OCI-LY1 (cell line): ENCODE measurements around the gene OSBPL6.

Experiments used
- H2AFZ ChIP-seq: fragments of 200-600 bp; sonication (generic), shearing (Covaris generic); 2 replicates; pipeline ENCODE4 v1.6.0; 2014; ENCODE audit warnings: antibody characterized with exemption, mild to moderate bottlenecking, low read length
- H3F3A ChIP-seq: fragments of 200-600 bp; sonication (generic), shearing (Covaris generic); 2 replicates; pipeline ENCODE4 v1.6.0; 2014; ENCODE audit warnings: mild to moderate bottlenecking, antibody characterized with exemption, low read length, moderate library complexity; ENCODE audit not compliant: insufficient read depth
- H3K27ac ChIP-seq: fragments of 200-600 bp; sonication (generic); 2 replicates; pipeline ENCODE4 v1.5.1; 2014; ENCODE audit warnings: low read length, mixed run types, mild to moderate bottlenecking, low read depth; ENCODE audit not compliant: poor library complexity, severe bottlenecking
- H3K27me3 ChIP-seq: fragments of 200-600 bp; sonication (generic); 2 replicates; pipeline ENCODE4 v1.6.0; 2014; ENCODE audit warnings: antibody characterized with exemption, mild to moderate bottlenecking, low read length, moderate library complexity; ENCODE audit not compliant: insufficient read depth
- H3K36me3 ChIP-seq: fragments of 200-600 bp; sonication (generic); 2 replicates; pipeline ENCODE4 v1.6.1; 2014; ENCODE audit warnings: mild to moderate bottlenecking, antibody characterized with exemption, low read length, moderate library complexity, mixed read lengths; ENCODE audit not compliant: insufficient read depth
- H3K4me1 ChIP-seq: fragments of 200-600 bp; sonication (generic); 2 replicates; pipeline ENCODE4 v1.5.1; 2014; ENCODE audit warnings: mild to moderate bottlenecking, low read length, moderate library complexity; ENCODE audit not compliant: insufficient read depth, severe bottlenecking
- H3K4me2 ChIP-seq: fragments of 200-600 bp; sonication (generic), shearing (Covaris generic); 2 replicates; pipeline ENCODE4 v1.6.1; 2014; ENCODE audit warnings: low read length
- H3K4me3 ChIP-seq: fragments of 200-600 bp; sonication (generic); 2 replicates; pipeline ENCODE4 v1.5.1; 2014; ENCODE audit warnings: low read length, low read depth, mild to moderate bottlenecking, mixed read lengths; ENCODE audit not compliant: poor library complexity, severe bottlenecking
- H3K79me2 ChIP-seq: fragments of 200-600 bp; shearing (Covaris generic); 2 replicates; pipeline ENCODE4 v1.6.1; 2016; ENCODE audit warnings: mixed run types, low read length, mixed read lengths; ENCODE audit not compliant: insufficient read depth
- H3K9ac ChIP-seq: fragments of 200-600 bp; sonication (generic), shearing (Covaris generic); 2 replicates; pipeline ENCODE4 v1.6.1; 2014; ENCODE audit warnings: mild to moderate bottlenecking, low read length, mixed read lengths
- H3K9me2 ChIP-seq: fragments of 200-600 bp; sonication (generic), shearing (Covaris generic); 2 replicates; pipeline ENCODE4 v1.6.1; 2014; ENCODE audit warnings: low read depth, mild to moderate bottlenecking, low read length, mixed read lengths
- H3K9me3 ChIP-seq: fragments of 200-600 bp; shearing (Covaris generic); 2 replicates; pipeline ENCODE4 v1.6.1; 2014; ENCODE audit warnings: low read length, mixed read lengths
- H4K20me1 ChIP-seq: fragments of 200-600 bp; sonication (generic), shearing (Covaris generic); 2 replicates; pipeline ENCODE4 v1.6.0; 2016; ENCODE audit warnings: mild to moderate bottlenecking, low read length; ENCODE audit not compliant: insufficient read depth
- EZH2 ChIP-seq: fragments of 200-600 bp; sonication (generic), shearing (Covaris generic); IDR thresholded peaks from 2 replicates; pipeline ENCODE4 v1.8.0; 2017; ENCODE audit warnings: borderline replicate concordance, mixed run types, mild to moderate bottlenecking, antibody characterized with exemption, low read length, moderate library complexity, mixed read lengths
- TF ChIP-seq, protein P1 (sequence below): fragments of 200-600 bp; sonication (generic), shearing (Covaris generic); IDR thresholded peaks from 2 replicates; pipeline ENCODE4 v1.5.1; 2017; ENCODE audit warnings: mild to moderate bottlenecking, antibody characterized with exemption, low read length, moderate library complexity, mixed read lengths

The OSBPL6 gene

DNA sequence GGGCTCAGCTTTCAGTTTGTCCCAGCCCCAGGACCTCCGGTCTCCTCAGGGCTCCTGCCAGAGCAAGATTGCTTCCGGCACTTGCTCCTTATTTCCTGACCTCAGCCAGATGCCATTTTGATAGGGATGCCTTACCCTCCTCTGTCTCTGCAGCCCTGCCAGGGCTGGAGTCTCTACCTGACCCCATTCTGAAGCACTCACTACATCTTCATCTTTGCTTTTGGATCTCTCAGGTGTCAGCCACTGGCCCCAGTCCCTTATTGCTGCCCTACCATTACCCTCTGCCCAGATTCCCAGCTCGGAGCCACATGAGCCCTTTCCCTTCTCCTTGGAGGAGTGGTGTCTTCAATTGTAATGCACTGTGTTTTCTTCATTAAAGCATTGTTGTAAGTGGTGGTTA lies 17.1 kb downstream of the OSBPL6 start:
- H3K27ac ChIP-seq, result no peak overlapping the region
- H3K4me2 ChIP-seq, result no peak overlapping the region
- no peak overlapping the region for H3K4me3 ChIP-seq
- TF ChIP-seq EZH2, result no peak
- TF ChIP-seq, protein P1, sequence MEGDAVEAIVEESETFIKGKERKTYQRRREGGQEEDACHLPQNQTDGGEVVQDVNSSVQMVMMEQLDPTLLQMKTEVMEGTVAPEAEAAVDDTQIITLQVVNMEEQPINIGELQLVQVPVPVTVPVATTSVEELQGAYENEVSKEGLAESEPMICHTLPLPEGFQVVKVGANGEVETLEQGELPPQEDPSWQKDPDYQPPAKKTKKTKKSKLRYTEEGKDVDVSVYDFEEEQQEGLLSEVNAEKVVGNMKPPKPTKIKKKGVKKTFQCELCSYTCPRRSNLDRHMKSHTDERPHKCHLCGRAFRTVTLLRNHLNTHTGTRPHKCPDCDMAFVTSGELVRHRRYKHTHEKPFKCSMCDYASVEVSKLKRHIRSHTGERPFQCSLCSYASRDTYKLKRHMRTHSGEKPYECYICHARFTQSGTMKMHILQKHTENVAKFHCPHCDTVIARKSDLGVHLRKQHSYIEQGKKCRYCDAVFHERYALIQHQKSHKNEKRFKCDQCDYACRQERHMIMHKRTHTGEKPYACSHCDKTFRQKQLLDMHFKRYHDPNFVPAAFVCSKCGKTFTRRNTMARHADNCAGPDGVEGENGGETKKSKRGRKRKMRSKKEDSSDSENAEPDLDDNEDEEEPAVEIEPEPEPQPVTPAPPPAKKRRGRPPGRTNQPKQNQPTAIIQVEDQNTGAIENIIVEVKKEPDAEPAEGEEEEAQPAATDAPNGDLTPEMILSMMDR, result no peak
- no peaks in the 10 kb centered on the region for H4K20me1 ChIP-seq
- no peaks in the 10 kb centered on the region for H3K79me2 ChIP-seq
- no peaks in the 10 kb centered on the region for H3K36me3 ChIP-seq
- H3K4me1 ChIP-seq, result no peaks in the 10 kb centered on the region
- H3F3A ChIP-seq, result no peaks in the 10 kb centered on the region
- H3K9me3 ChIP-seq, result no peaks in the 10 kb centered on the region
- no peak overlapping the region for H3K9ac ChIP-seq
- no peaks in the 10 kb centered on the region for H3K27me3 ChIP-seq
- no peaks in the 10 kb centered on the region for H3K9me2 ChIP-seq
- H2AFZ ChIP-seq, result no peak overlapping the region

DNA sequence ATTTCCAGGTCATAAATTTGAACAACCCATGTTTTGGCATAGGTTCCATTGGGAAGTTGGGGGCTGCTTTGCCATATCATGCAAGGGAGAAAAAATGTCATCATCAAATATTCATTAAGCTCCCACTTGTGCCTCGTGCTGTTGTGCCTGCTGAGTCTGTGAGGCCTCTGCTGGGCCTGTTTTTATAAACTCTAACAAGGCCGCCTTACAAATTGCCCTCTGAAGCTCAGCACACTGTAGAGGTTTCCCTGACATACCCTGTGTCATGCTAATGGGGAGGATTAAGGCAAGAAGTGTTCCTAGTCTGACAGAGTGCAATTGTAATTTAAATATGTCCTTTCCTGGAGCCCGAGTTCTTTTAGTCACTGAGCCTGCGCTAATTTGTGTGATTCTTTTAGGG lies 17.6 kb downstream of the OSBPL6 start:
- Histone ChIP-seq H3K9me3 (no peaks in the 10 kb centered on the region), H4K20me1 (no peaks in the 10 kb centered on the region), H3K9ac (no peak overlapping the region), H3K4me2 (no peak overlapping the region), H2AFZ (no peak overlapping the region), H3K36me3 (no peaks in the 10 kb centered on the region), H3F3A (no peaks in the 10 kb centered on the region), H3K27ac (no peak overlapping the region), H3K4me1 (no peaks in the 10 kb centered on the region), H3K4me3 (no peak overlapping the region), H3K79me2 (no peaks in the 10 kb centered on the region), H3K9me2 (no peaks in the 10 kb centered on the region), H3K27me3 (no peaks in the 10 kb centered on the region)
- no peak for TF ChIP-seq EZH2
- TF ChIP-seq, protein P1, result no peak

DNA sequence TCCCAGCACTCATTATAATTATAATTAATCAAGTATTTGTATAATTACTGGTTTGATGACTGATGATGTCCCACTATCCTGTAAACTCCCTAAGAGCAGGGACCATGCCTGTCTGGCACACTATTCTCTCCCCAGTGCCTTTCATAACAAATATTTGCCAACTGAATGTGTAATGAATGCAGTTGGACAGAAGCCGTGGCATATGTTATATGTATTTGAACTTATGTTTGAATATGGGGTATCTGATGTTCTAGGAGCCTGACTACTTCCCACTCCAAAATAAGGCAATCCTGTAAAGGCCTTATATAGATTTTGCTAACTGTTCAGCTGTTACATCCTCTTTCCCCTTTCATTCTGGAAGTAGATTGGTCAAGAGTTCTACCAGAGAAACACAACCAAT lies 19.7 kb downstream of the OSBPL6 start:
- Histone ChIP-seq H3K9ac (no peak overlapping the region), H3K4me1 (no peaks in the 10 kb centered on the region), H3K9me3 (no peaks in the 10 kb centered on the region), H3K9me2 (no peaks in the 10 kb centered on the region), H3K27me3 (no peaks in the 10 kb centered on the region), H4K20me1 (no peaks in the 10 kb centered on the region), H3K4me3 (no peak overlapping the region), H3K4me2 (no peak overlapping the region), H3K79me2 (no peaks in the 10 kb centered on the region), H2AFZ (no peak overlapping the region), H3F3A (no peaks in the 10 kb centered on the region), H3K27ac (no peak overlapping the region), H3K36me3 (no peaks in the 10 kb centered on the region)
- TF ChIP-seq, protein P1, result no peak
- TF ChIP-seq EZH2, result no peak
